HepG2 (cell line): ENCODE data around the gene SLC39A3. TPM values are rescaled to one million over a fixed set of nuclear protein-coding genes. Genes with fewer than 3 reads are reported as not detected.

Experiments used
- ATAC-seq: fragments of 200-7000 bp; cut with Tn5 transposase; 3 replicates; pipeline ENCODE4 v1.9.1; 2020; ENCODE audit warnings: mild to moderate bottlenecking, moderate library complexity
- BruUV-seq: library from RNA; stranded (reverse); fragments of 400-500 nt; replicated peaks from 2 replicates; lab custom pipeline; 2021; lab: Mats Ljungman, UMichigan
- CTCF ChIA-PET: fragments of 300-600 bp; formaldehyde crosslinking; extraction: SDS; loops from one replicate; lab custom pipeline; 2021; ENCODE audit warnings: low total read pairs, inconsistent platforms, low intra/inter-chr PET ratio; lab: Yijun Ruan, JAX
- POLR2A ChIA-PET: fragments of 350-600 bp; sonication (Branson Sonifier 250); formaldehyde crosslinking; loops from one replicate; lab custom pipeline; 2020; ENCODE audit warnings: antibody characterized with exemption, inconsistent platforms; lab: Yijun Ruan, JAX
- DNase-seq: peaks from one replicate; pipeline ENCODE4 v3.0.0-alpha.2; 2015; ENCODE audit warnings: low spot score
- FAIRE-seq: peaks from 3 replicates; lab custom pipeline; 2011; peaks lifted over from hg19 to GRCh38; lab: Jason Lieb, UNC
- H2AFZ ChIP-seq: one replicate; pipeline ENCODE4 v1.6.1; 2011; ENCODE audit warnings: low read length, inconsistent platforms
- H3K27ac ChIP-seq: fragments of 300-600 bp; 3 replicates; pipeline ENCODE4 v1.8.0; 2011; ENCODE audit warnings: mixed run types, mild to moderate bottlenecking, mixed read lengths, low read length, inconsistent platforms; ENCODE audit not compliant: insufficient read depth; ENCODE audit errors: extremely low read length
- H3K27me3 ChIP-seq, 2 experiments: fragments of 200-600 bp in 1 of 2; 2 replicates in 1 of 2; 3 replicates in 1 of 2; pipeline versions ENCODE4 v1.6.0 to v1.8.0; 2011; ENCODE audit warnings: low read length in 2 of 2, mild to moderate bottlenecking in 2 of 2, moderate library complexity in 2 of 2, inconsistent platforms in 1 of 2; ENCODE audit not compliant: insufficient read depth in 2 of 2, control insufficient read depth in 1 of 2
- H3K36me3 ChIP-seq, 2 experiments: fragments of 200-600 bp in 1 of 2; replicated peaks in 1 of 2; 2 replicates in 1 of 2; 3 replicates in 1 of 2; pipeline versions ENCODE4 v1.5.1 to v1.8.0; 2011; ENCODE audit warnings: low read length in 2 of 2, inconsistent platforms in 1 of 2; ENCODE audit not compliant: insufficient read depth in 2 of 2, control insufficient read depth in 1 of 2
- H3K4me1 ChIP-seq: 2 replicates; pipeline ENCODE4 v1.5.1; 2012; ENCODE audit warnings: low read length, inconsistent platforms; ENCODE audit not compliant: insufficient read depth
- H3K4me2 ChIP-seq: 2 replicates; pipeline ENCODE4 v1.6.0; 2011; ENCODE audit warnings: low read depth, low read length, inconsistent platforms
- H3K4me3 ChIP-seq, 3 experiments: fragments of 200-600 bp in 1 of 3; sonication (generic), shearing (Covaris generic) in 1 of 3; replicated peaks in 1 of 3; 2 replicates each; pipeline ENCODE4 v1.5.1; 2011 to 2016; ENCODE audit warnings: low read length in 3 of 3, inconsistent platforms in 2 of 3, low read depth in 2 of 3, mild to moderate bottlenecking in 2 of 3, control low read depth in 1 of 3, mixed read lengths in 1 of 3; ENCODE audit not compliant: insufficient read depth in 1 of 3
- H3K79me2 ChIP-seq: one replicate; pipeline ENCODE4 v1.6.1; 2011; ENCODE audit warnings: low read length, inconsistent platforms; ENCODE audit not compliant: insufficient read depth
- H3K9ac ChIP-seq: 2 replicates; pipeline ENCODE4 v1.6.0; 2011; ENCODE audit warnings: mild to moderate bottlenecking, low read depth, low read length, inconsistent platforms; ENCODE audit not compliant: insufficient read depth
- H3K9me3 ChIP-seq: 2 replicates; pipeline ENCODE4 v1.5.1; 2012; ENCODE audit warnings: mild to moderate bottlenecking, low read length
- H4K20me1 ChIP-seq: 2 replicates; pipeline ENCODE4 v1.6.0; 2011; ENCODE audit warnings: inconsistent platforms, mild to moderate bottlenecking, low read length, moderate library complexity; ENCODE audit not compliant: insufficient read depth
- CEBPB ChIP-seq: IDR thresholded peaks from 2 replicates; pipeline ENCODE4 v1.6.1; 2011; ENCODE audit warnings: low read depth, low read length, improper control_type of control experiment, borderline replicate concordance
- CTCF ChIP-seq: sonication (generic); formaldehyde crosslinking; IDR thresholded peaks from 2 replicates; pipeline ENCODE4 v1.5.0; 2020; ENCODE audit warnings: mild to moderate bottlenecking, missing genetic modification reagents, moderate library complexity
- MAFF ChIP-seq: IDR thresholded peaks from 2 replicates; pipeline ENCODE4 v1.6.1; 2011; ENCODE audit warnings: low read depth, low read length, improper control_type of control experiment
- MAFK ChIP-seq, 2 experiments: IDR thresholded peaks in 1 of 2; conservative IDR thresholded peaks in 1 of 2; 2 replicates each; pipeline ENCODE4 v1.6.1; 2011; ENCODE audit warnings: improper control_type of control experiment in 2 of 2, low read length in 2 of 2
- TRIM22 ChIP-seq: fragments of 450-650 bp; IDR thresholded peaks from 2 replicates; pipeline ENCODE4 v1.6.1; 2017
- ZNF468 ChIP-seq: sonication (generic); formaldehyde crosslinking; IDR thresholded peaks from 2 replicates; pipeline ENCODE4 v1.8.0; 2022; ENCODE audit warnings: mild to moderate bottlenecking, moderate library complexity, missing genetic modification reagents
- ZNF572 ChIP-seq: sonication (generic); formaldehyde crosslinking; IDR thresholded peaks from 2 replicates; pipeline ENCODE4 v1.5.1; 2020; ENCODE audit warnings: mild to moderate bottlenecking, missing genetic modification reagents
- ZNF770 ChIP-seq: sonication (generic); formaldehyde crosslinking; IDR thresholded peaks from 2 replicates; pipeline ENCODE4 v1.5.0; 2020; ENCODE audit warnings: mild to moderate bottlenecking, missing genetic modification reagents
- WGBS: methylation state at CpG from one replicate; pipeline ENCODE4 v1.1.6; 2017; ENCODE audit warnings: low lambda C conversion rate; 5-methylcytosine and 5-hydroxymethylcytosine counted together
- in situ Hi-C: cut with HindIII; loops from 2 replicates; pipeline ENCODE4 v1.10.0; 2017; ENCODE audit warnings: low pct_unique_long_range_greater_than_20kb; ENCODE audit not compliant: extremely low pct_ligation_motif_present
- intact Hi-C: fragments of 100-400 bp; cut with micrococcal nuclease; formaldehyde crosslinking; loops from one replicate; pipeline ENCODE4 v1.10.0; 2022; ENCODE audit not compliant: unreplicated experiment
- polyA plus RNA-seq, 8 experiments: library from polyadenylated mRNA; depleted of rRNA in 3 of 8; stranded (reverse) in 7 of 8; unstranded in 1 of 8; fragments of >200 nt; fragmentation: Illumina TruSeq in 4 of 8; extraction: Trizol in 4 of 8; gene quantifications; 2 replicates each; pipeline versions ENCODE4 v1.2.1 to v1.2.3, GENCODE V29; 2011 to 2016; ENCODE audit warnings: low read depth in 4 of 8, missing spikeins in 1 of 8, mixed read lengths in 1 of 8; ENCODE audit not compliant: insufficient read depth in 1 of 8
- total RNA-seq, 5 experiments: library from RNA; depleted of rRNA; stranded (reverse); fragments of >200 nt; fragmentation: Illumina TruSeq; extraction: Trizol; gene quantifications; 2 replicates each; pipeline ENCODE4 v1.2.3, GENCODE V29; 2016; ENCODE audit warnings: low read depth in 1 of 5

The SLC39A3 gene
- total and polyA plus RNA-seq, 2 of the 13 experiments (the other 11 are each of a cell fraction or from before 2014, with no cell fraction given), result 33.6 to 41.6 TPM

GRCh38 chr19:2727640-2727944 lies 12.2 kb downstream of the SLC39A3 start:
- no peak for TF ChIP-seq ZNF468 (CRISPR knock-in tag)
- TF ChIP-seq CEBPB, result peak; percentile 56; the same call in 1 of the 2 replicates
- peak; percentile 28 to 49; a peak in 1 of 4 replicates for TF ChIP-seq MAFK (conservative IDR thresholded peaks at IDR 0.05 in 1 of 2, IDR thresholded peaks at IDR 0.05 in 1 of 2; ENCODE audit: low read length in 2 of 2)
- TF ChIP-seq MAFF, result peak; percentile 49; the same call in 1 of the 2 replicates
- Histone ChIP-seq H3K27ac (no peak overlapping the region), H2AFZ (no peak overlapping the region), H3K4me1 (peaks cover 20% of the 10 kb centered on the region), H3K27me3 (peaks cover 14 to 43% of the 10 kb centered on the region in 2 experiments), H3K9me3 (no peaks in the 10 kb centered on the region), H3K36me3 (0 out of 5 replicates have a peak, but pooled peaks cover 0 to 3% of the 10 kb centered on the region in 2 experiments), H3K79me2 (no peaks in the 10 kb centered on the region), H3K9ac (no peak overlapping the region), H4K20me1 (no peaks in the 10 kb centered on the region), H3K4me2 (peak overlapping the region; percentile 52), H3K4me3 (peak overlapping the region in 1 of 3 experiments; percentile 33; a peak in 2 of 6 replicates)
- peak; percentile 51 for ATAC-seq
- ChIA-PET CTCF (no interaction called here), POLR2A (interaction anchor here (1.2 kb wide), 1 partner anchor 15 kb away, joined by 3 read pairs; no protein-coding TSS in a partner anchor)
- BruUV-seq, result no TSS peak
- intact Hi-C loops (no loop called here), in situ Hi-C loops (no loop called here)
- WGBS, result 5% methylated on average over 4 of the region's 16 CpGs
- FAIRE-seq, result no peak
- DNase-seq, result no peak

- peak overlapping the region; percentile 52 for H3K4me2 ChIP-seq
- ATAC-seq (peak; percentile 25), FAIRE-seq (no peak), DNase-seq (no peak)
- WGBS, result 15% methylated on average over 14 of the region's 26 CpGs
- intact Hi-C loops (no loop called here), in situ Hi-C loops (no loop called here)
- BruUV-seq, result no TSS peak
- CTCF ChIA-PET, result no interaction called here
- H3K4me3 ChIP-seq, result peak overlapping the region in 1 of 3 experiments; percentile 33; a peak in 3 of 6 replicates
- H4K20me1 ChIP-seq, result no peaks in the 10 kb centered on the region
- H2AFZ ChIP-seq, result no peak overlapping the region
- H3K9ac ChIP-seq, result no peak overlapping the region
- peaks cover 25% of the 10 kb centered on the region for H3K4me1 ChIP-seq
- H3K36me3 ChIP-seq, result 0 out of 5 replicates have a peak, but pooled peaks cover 0 to 2% of the 10 kb centered on the region in 2 experiments
- H3K27ac ChIP-seq, result no peak overlapping the region
- POLR2A ChIA-PET, result interaction anchor here (1.2 kb wide), 1 partner anchor 15 kb away, joined by 3 read pairs; no protein-coding TSS in a partner anchor
- H3K79me2 ChIP-seq, result no peaks in the 10 kb centered on the region
- peaks cover 17 to 48% of the 10 kb centered on the region in 2 experiments for H3K27me3 ChIP-seq
- no peaks in the 10 kb centered on the region for H3K9me3 ChIP-seq
- 0 out of 2 replicates have a peak, but pooled peaks have one; percentile 10 for TF ChIP-seq CTCF
- TF ChIP-seq ZNF572 (CRISPR knock-in tag), result 0 out of 2 replicates have a peak, but pooled peaks have one; percentile 38
- TF ChIP-seq ZNF770 (CRISPR knock-in tag), result 0 out of 2 replicates have a peak, but pooled peaks have one; percentile 20
- TF ChIP-seq TRIM22, result no peak
Observed at GRCh38 chr19:2726904-2727639, 12.7 kb downstream of the SLC39A3 start.
